ENCODE results near the gene AFG3L2. TPM values are rescaled to one million over a fixed set of nuclear protein-coding genes. Genes with fewer than 3 reads are reported as not detected.

Gene AFG3L2
- polyA plus RNA-seq, 1 donor = 43.1 TPM

GRCh38 chr18:12301263-12302005, 75.6 kb downstream of the AFG3L2 start:
- no peak for DNase-seq

- DNase-seq = no peak
Measured at GRCh38 chr18:12299862-12300261, 77.2 kb downstream of the AFG3L2 start.

GRCh38 chr18:12296457-12296856, 80.6 kb downstream of the AFG3L2 start:
- no peak for DNase-seq

GRCh38 chr18:12296087-12296403, 81.0 kb downstream of the AFG3L2 start:
- no peak for DNase-seq

GRCh38 chr18:12295389-12296086, 81.5 kb downstream of the AFG3L2 start:
- no peak for DNase-seq

- no peak for DNase-seq
Measured at GRCh38 chr18:12293831-12294230, 83.2 kb downstream of the AFG3L2 start.

GRCh38 chr18:12291690-12292089, 85.3 kb downstream of the AFG3L2 start:
- no peak for DNase-seq

GRCh38 chr18:12291161-12291560, 85.9 kb downstream of the AFG3L2 start:
- no peak for DNase-seq

- DNase-seq = no peak
Measured at GRCh38 chr18:12290086-12290485, 86.9 kb downstream of the AFG3L2 start.

GRCh38 chr18:12288403-12288755, 88.6 kb downstream of the AFG3L2 start:
- DNase-seq = no peak

GRCh38 chr18:12287684-12288402, 89.2 kb downstream of the AFG3L2 start:
- DNase-seq = peak; percentile 83

GRCh38 chr18:12287131-12287681, 89.8 kb downstream of the AFG3L2 start:
- DNase-seq = no peak

GRCh38 chr18:12283666-12284065, 93.4 kb downstream of the AFG3L2 start:
- DNase-seq = no peak

- no peak for DNase-seq
Measured at GRCh38 chr18:12283256-12283655, 93.8 kb downstream of the AFG3L2 start.

- DNase-seq = no peak
Measured at GRCh38 chr18:12282442-12283039, 94.5 kb downstream of the AFG3L2 start.

GRCh38 chr18:12281861-12282260, 95.2 kb downstream of the AFG3L2 start:
- DNase-seq = no peak

- DNase-seq = no peak
Measured at GRCh38 chr18:12279781-12280531, 97.1 kb downstream of the AFG3L2 start.

Other genes with a start within 250 kb of the AFG3L2 start
- gene CIDEA, start 122.9 kb downstream of the AFG3L2 start, polyA plus RNA-seq (ENCODE audit: insufficient read length) = 0.30 TPM
- 317 TPM for gene TUBB6, start 69.0 kb downstream of the AFG3L2 start, polyA plus RNA-seq (ENCODE audit: insufficient read length)
- 7.8 TPM for gene PRELID3A, start 30.7 kb upstream of the AFG3L2 start, polyA plus RNA-seq (ENCODE audit: insufficient read length)

Measured in hindlimb muscle (tissue), 1 donor.